ENCODE measurements around the gene PILRA. TPM values are rescaled to one million over a fixed set of nuclear protein-coding genes. Genes with fewer than 3 reads are reported as not detected.
"Not testable (repeated sequence)": the region's sequence is repeated elsewhere in the genome, so short reads cannot be mapped to it uniquely, and the experiment has no call there.

The PILRA gene
- total and polyA plus RNA-seq, 4 donors, result 1.5 to 3.5 (median 3.1) TPM

DNA sequence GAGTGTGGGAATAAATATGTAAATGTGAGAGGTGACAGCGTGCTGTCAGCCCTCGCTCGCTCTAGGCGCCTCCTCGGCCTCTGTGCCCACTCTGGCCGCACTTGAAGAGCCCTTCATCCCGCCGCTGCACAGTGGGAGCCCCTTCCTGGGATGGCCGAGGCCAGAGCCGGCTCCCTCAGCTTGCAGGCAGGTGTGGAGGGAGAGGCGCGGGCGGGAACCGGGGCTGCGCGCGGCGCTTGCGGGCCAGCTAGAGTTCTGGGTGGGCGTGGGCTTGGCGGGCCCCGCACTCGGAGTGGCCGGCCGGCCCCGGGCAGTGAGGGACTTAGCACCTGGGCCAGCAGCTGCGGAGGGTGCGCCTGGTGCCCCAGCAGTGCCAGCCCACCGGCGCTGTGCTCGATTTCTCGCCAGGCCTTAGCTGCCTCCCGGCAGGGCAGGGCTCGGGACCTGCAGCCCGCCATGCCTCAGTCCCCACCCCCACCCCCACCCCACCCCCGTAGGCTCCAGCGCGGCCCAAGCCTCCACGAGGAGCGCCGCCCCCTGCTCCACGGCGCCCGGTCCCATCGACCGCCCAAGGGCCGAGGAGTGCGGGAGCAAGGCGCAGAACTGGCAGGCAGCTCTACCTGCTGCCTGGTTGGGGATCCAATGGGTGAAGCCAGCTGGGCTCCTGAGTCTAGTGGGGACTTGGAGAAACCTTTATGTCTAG is 8.4 kb downstream of the PILRA start:
- H3K9me3 ChIP-seq (ENCODE audit: control insufficient read depth in 4 of 4, low read length in 3 of 4); H3K36me3 ChIP-seq (ENCODE audit: control insufficient read depth in 4 of 4, insufficient read depth in 3 of 4, low read depth in 1 of 4, low read length in 3 of 4); H3K9ac ChIP-seq (ENCODE audit: low read depth in 1 of 2, low read length in 2 of 2); H3K27ac ChIP-seq (ENCODE audit: low read depth in 1 of 2, low read length in 2 of 2); H3K4me1 ChIP-seq (ENCODE audit: control insufficient read depth in 4 of 4, insufficient read depth in 4 of 4, low read length in 3 of 4); H3K4me3 ChIP-seq (ENCODE audit: low read depth in 1 of 3, low read length in 3 of 3); DNase-seq (ENCODE audit: low spot score); H3K27me3 ChIP-seq (ENCODE audit: control insufficient read depth in 4 of 4, insufficient read depth in 4 of 4, low read length in 3 of 4): not testable (repeated sequence)
- WGBS, result 79% methylated on average over 49 of the region's 49 CpGs

DNA sequence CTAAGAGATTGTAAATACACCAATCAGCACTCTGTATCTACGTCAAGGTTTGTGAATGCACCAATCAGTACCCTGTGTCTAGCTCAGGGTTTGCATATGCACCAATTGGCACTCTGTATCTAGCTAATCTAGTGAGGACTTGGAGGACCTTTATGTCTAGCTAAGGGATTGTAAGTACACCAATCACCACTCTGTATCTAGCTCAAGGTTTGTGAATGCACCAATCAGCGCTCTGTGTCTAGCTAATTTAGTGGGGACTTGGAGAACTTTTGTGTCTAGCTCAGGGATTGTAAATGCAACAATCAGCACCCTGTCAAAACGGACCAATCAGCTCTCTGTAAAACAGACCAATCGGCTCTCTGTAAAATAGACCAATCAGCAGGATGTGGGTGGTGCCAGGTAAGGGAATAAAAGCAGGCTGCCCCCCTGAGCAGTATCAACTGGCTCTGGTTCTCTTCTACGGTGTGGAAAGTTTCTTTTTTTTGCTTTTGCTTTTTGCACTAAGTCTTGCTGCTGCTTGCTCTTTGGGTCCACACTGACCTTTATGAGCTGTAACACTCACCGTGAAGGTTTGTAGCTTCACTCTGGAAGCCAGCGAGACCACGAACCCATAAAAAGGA is 9.1 kb downstream of the PILRA start:
- not testable (repeated sequence) for H3K4me1 ChIP-seq (ENCODE audit: control insufficient read depth in 4 of 4, insufficient read depth in 4 of 4, low read length in 3 of 4); H3K9me3 ChIP-seq (ENCODE audit: control insufficient read depth in 4 of 4, low read length in 3 of 4); H3K27ac ChIP-seq (ENCODE audit: low read depth in 1 of 2, low read length in 2 of 2); DNase-seq (ENCODE audit: low spot score); H3K36me3 ChIP-seq (ENCODE audit: control insufficient read depth in 4 of 4, insufficient read depth in 3 of 4, low read depth in 1 of 4, low read length in 3 of 4); H3K4me3 ChIP-seq (ENCODE audit: low read depth in 1 of 3, low read length in 3 of 3); H3K27me3 ChIP-seq (ENCODE audit: control insufficient read depth in 4 of 4, insufficient read depth in 4 of 4, low read length in 3 of 4); H3K9ac ChIP-seq (ENCODE audit: low read depth in 1 of 2, low read length in 2 of 2)
- WGBS, result 85% methylated on average over 8 of the region's 8 CpGs

DNA sequence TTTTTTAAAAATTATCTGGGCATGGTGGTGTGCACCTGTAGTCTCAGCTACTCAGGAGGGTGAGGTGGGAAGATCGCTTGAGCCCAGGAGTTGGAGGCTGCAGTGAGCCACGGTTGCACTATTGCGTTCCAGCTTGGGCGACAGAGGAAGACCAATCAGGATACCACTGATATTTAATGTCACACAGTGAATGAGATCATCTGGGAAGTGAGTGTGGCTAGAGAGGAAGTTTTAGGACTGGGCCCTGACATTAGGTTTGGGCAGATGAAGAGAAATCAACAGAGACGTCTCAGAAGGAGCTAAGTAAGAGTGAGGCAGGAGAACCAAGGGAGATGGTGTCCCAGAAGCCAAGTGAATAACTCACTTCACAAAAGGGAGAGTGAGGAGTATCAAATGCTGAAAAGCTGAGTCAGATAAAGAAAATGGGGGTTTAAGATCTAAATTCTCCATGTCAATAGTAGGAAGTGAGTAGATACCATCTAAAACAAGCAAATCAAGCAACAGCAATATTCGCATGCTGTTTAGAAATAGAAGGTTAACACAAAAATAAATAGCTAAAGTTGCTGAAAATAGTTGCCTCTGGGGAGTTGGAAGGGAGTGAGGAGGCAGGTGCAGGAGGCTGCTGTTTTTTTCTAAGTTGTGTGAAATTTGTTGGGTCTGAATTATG is 11.5 kb downstream of the PILRA start:
- DNase-seq (ENCODE audit: low spot score), result no peak

DNA sequence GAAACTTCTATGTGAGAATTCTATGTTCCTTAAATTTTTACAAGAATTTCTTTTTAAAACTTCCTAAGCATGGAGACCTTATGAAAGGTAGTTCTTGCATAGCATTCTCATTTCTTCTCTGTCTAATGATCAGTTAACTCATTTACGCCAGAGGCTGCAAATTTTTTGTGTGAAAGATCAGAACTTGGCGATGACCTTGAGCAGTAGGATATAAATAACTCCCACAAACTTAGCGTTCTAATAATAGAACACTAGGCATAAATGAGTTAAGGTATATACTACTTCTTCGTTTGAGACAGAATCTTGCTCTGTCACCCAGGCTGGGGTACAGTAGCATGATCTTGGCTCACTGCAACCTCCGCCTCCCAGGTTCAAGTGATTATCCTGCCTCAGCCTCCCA is 13.7 kb downstream of the PILRA start:
- H3K4me1 ChIP-seq (ENCODE audit: control insufficient read depth in 4 of 4, insufficient read depth in 4 of 4, low read length in 3 of 4), result no peaks in the 10 kb centered on the region
- WGBS, result 79% methylated on average over 5 of the region's 5 CpGs
- no peaks in the 10 kb centered on the region for H3K36me3 ChIP-seq (ENCODE audit: control insufficient read depth in 4 of 4, insufficient read depth in 3 of 4, low read depth in 1 of 4, low read length in 3 of 4)

More for the DNA sequence above, 11.5 kb downstream of the PILRA start:
- 86% methylated on average over 6 of the region's 6 CpGs for WGBS
- TF ChIP-seq, protein P1, sequence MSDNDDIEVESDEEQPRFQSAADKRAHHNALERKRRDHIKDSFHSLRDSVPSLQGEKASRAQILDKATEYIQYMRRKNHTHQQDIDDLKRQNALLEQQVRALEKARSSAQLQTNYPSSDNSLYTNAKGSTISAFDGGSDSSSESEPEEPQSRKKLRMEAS (IDR thresholded peaks at IDR 0.05), result no peak
- Histone ChIP-seq H3K9me3 (ENCODE audit: control insufficient read depth in 4 of 4, low read length in 3 of 4) (no peaks in the 10 kb centered on the region), H3K9ac (ENCODE audit: low read depth in 1 of 2, low read length in 2 of 2) (no peak overlapping the region), H3K4me1 (ENCODE audit: control insufficient read depth in 4 of 4, insufficient read depth in 4 of 4, low read length in 3 of 4) (no peaks in the 10 kb centered on the region), H3K4me3 (ENCODE audit: low read depth in 1 of 3, low read length in 3 of 3) (no peak overlapping the region), H3K36me3 (ENCODE audit: control insufficient read depth in 4 of 4, insufficient read depth in 3 of 4, low read depth in 1 of 4, low read length in 3 of 4) (no peaks in the 10 kb centered on the region), H3K27ac (ENCODE audit: low read depth in 1 of 2, low read length in 2 of 2) (no peak overlapping the region), H3K27me3 (ENCODE audit: control insufficient read depth in 4 of 4, insufficient read depth in 4 of 4, low read length in 3 of 4) (no peaks in the 10 kb centered on the region)

More for the DNA sequence above, 13.7 kb downstream of the PILRA start:
- Histone ChIP-seq H3K9me3 (ENCODE audit: control insufficient read depth in 4 of 4, low read length in 3 of 4) (no peaks in the 10 kb centered on the region), H3K9ac (ENCODE audit: low read depth in 1 of 2, low read length in 2 of 2) (no peak overlapping the region), H3K27ac (ENCODE audit: low read depth in 1 of 2, low read length in 2 of 2) (no peak overlapping the region), H3K4me3 (ENCODE audit: low read depth in 1 of 3, low read length in 3 of 3) (no peak overlapping the region), H3K27me3 (ENCODE audit: control insufficient read depth in 4 of 4, insufficient read depth in 4 of 4, low read length in 3 of 4) (no peaks in the 10 kb centered on the region)
- TF ChIP-seq NR2F2 (IDR thresholded peaks at IDR 0.05), result no peak
- TF ChIP-seq HNF4G (IDR thresholded peaks at IDR 0.05), result no peak
- no peak for TF ChIP-seq HNF4A (conservative IDR thresholded peaks at IDR 0.05)
- TF ChIP-seq, protein P2, sequence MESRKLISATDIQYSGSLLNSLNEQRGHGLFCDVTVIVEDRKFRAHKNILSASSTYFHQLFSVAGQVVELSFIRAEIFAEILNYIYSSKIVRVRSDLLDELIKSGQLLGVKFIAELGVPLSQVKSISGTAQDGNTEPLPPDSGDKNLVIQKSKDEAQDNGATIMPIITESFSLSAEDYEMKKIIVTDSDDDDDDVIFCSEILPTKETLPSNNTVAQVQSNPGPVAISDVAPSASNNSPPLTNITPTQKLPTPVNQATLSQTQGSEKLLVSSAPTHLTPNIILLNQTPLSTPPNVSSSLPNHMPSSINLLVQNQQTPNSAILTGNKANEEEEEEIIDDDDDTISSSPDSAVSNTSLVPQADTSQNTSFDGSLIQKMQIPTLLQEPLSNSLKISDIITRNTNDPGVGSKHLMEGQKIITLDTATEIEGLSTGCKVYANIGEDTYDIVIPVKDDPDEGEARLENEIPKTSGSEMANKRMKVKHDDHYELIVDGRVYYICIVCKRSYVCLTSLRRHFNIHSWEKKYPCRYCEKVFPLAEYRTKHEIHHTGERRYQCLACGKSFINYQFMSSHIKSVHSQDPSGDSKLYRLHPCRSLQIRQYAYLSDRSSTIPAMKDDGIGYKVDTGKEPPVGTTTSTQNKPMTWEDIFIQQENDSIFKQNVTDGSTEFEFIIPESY (IDR thresholded peaks at IDR 0.05), result no peak
- no peak for TF ChIP-seq JUND (IDR thresholded peaks at IDR 0.05)
- no peak for DNase-seq (ENCODE audit: low spot score)
